ENCODE measurements around the gene FTSJ3.

Gene FTSJ3

DNA sequence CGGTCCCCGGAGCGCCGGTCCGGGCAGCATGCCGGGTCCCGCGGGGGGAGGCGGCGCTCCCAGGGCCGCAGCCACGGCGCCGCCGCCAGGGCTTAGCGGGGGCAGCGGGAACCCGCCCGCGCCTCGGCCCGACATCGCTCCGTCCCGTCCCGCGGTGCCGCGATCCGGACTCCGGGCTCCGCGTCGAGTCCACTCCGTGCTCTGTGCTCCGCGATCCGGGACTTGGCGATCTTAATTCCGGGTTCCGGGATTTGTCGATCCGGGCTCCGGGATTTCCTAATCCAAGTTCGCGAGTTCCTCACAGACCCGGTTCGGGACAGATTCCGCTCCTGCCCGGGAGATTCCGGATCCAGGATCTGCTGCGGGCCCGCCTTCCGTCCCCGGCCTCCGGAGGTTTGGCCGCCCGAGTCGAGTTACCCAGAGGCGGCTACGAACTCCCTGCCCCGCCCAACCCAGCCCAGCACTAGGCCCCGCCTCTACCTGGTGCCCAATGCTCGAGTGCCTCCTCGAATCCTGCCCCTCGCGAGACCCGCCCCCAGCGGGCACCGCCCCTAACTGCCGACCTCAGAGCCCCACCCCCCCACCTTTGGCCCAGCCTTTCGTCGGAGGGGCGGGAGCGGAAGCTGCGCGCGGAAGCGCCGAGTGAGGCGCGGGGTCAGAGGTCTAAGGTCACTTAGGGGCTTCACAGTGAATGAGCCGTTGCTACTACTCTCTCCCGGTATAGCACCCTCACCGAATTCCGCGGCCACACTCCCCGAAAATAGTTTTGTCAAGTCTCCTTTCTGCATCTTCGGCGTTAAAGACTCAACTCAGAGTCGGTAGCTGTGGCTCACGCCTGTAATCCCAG, 15.3 kb upstream of the FTSJ3 start, which contains the start of gene SMARCD2:
Gene SMARCD2 (minus strand): TSS at position 146 of the 847 bp plus-strand sequence. CDS start 11 bp downstream, at position 135.
- DNase-seq (ENCODE audit: low read depth): peak; percentile 100

DNA sequence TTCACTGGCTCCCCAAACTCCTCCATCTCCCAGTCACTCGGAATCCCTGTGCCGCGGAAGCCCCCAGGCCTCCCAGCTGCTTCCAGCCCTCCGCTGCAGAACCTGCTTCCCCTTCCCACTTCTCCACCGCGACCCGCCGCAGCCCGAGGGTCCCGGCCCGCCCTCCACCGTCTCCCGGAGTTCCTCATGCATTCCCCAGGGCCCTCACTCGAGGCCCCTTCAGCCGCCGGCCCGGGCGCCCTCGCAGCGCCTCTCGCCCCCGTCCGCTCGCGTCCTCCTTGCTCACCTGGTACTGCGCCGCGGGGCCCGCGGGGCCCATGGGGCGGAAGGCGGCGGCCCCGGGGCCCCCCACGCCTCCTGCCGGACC, 14.7 kb upstream of the FTSJ3 start:
- DNase-seq (ENCODE audit: low read depth): no peak

DNA sequence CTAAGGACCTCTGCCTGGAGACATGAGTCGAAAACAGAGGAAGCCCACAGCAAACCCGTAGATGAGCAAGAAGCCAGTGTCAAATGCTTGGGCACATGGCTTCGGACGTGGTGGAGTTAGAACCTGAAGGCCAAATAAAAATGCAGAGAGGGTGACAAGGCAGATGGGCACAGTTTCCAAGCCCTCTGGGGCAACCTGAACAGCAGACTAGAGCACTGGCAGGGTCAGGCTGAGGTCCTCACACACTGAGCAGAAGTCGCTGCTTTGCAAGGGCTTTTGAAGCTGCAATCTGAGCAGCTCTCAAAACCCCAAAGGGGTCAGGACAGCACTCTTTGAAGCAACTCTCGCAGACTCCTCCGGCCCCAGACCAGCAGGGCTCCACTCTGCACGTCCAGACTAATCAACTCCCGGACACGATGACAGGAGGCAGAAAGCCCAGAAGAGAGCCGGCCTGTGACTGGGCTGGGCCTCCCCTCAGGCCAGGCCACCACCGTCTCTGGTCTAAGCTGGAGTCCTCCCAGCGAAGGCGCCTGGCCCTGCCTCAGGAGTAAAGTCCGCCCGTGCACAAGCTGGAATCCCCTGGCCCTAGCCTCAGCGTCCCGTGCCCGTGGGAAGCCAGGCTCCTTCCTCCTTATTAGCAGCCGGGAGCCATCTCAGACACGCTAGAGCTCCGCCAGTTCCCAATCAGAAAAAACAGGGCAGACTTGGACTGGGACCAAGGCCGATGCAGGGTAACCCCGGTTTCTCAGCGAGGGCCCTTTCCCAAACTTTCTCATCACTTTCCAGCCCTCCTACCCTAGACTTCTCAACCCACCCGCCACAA, 14.1 kb upstream of the FTSJ3 start:
- DNase-seq (ENCODE audit: low read depth): peak; percentile 61

DNA sequence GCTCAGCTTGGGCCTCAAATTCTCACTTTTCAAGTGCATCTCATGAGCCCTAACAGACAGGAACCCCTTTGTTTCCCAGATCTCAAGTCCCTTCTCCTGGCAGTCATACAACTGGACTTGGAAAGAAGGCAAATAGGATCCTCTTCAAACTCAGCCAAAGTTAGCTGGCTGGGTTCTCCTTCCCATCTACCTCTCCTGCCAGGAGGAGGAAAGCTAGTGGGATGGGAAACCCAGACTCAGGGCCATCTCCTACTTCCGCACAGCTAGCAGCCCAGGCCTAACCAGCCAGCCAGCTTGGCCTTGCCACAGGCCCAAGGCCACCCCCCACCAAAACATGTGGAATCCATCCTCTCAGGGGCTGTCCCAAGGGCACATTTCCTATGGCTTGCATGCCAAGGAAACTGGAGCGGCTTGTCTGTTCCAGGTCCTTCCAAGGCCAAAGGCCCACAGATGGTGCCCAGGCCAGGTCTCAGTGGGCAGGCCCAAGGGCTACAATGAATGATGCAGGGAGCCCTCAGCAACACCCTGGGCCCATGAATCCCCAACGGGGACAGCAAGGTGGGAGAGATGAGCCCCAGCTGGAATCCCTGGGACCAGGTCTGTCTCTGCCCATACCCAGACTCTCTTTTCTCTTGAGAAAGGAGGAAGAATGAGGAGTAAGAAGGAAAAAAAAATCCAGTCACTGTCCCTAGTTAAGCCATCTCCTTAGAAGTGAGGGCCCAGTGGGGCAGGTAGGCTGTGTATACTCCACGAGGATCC, 13.3 kb upstream of the FTSJ3 start:
- DNase-seq (ENCODE audit: low read depth): no peak

DNA sequence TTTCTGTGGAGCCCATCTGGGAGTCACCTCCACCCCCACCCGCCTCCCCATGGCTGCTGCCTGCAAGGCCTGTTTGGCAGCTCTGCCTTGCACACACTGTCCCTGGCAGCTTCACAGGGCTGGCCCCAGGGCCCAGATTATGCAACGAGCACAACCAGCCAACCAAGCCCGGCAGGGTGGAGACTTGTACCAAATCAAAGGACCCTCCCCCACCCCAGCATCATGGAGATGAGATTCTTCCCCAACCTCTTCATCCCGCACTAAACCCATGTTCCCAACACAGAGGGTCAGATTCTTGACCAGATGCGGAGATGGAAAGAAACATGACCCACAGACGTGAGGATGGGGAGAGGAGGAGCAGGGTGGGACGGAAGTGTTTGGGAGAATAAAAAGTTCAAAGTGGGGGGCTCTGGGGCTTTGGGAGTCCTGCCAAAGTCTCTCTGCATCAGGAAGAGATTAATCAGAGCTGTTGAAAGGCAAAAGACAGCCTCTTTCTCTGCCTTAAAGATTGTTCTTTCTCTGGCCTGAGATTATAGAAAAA, 11.2 kb upstream of the FTSJ3 start:
- DNase-seq (ENCODE audit: low read depth): no peak

DNA sequence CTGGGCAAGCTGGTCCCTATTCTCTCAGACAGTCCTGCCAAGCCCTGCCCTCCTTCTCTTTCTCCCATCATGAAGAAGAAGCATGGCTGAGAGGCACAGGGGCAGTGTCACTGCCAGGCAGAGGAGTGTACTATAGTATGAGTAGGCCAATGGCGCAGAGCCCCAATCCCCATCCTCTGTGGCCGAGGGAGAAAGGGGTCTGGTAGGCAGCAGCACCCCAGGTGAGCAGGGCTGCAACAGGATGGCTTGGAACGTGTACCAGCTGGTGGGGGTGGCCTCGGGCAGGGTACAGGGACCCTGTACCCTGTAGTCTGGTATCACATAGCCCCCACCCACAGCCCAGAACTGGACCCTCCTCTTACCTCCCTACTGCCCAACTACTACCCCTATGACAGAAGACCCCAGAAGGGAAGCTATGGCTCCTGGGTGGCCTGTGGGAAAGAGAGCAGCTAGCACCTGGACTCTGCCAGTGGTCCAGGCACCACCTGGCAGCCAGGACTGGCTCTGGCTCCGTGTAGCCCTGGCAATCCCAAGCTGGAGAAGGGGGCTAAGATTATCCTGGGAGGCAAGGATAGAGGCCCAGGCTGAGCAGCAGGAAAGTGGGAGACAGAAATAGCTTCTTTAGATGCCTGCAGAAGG, 10.6 kb upstream of the FTSJ3 start:
- DNase-seq (ENCODE audit: low read depth): no peak

DNA sequence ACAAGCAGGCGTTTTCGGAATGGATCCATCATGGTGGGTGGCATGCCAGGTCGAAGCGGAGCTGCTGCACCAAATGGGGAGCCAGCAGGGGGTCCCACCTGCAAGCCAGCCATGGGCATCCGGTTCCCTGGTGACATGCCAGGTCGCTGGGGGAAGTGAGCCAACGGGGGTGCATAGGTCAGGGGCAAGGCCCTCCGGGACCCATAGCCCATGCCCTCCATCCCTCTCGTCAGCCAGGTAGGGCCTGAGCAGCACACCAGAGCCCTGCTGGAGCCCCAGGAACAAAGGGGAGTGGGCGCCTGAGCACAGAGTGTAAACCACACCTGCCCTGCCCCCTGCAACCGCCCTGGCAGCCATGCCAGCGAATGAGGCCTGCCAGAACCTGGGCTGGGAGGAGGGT, 10.0 kb upstream of the FTSJ3 start:
- no peak for DNase-seq (ENCODE audit: low read depth)

DNA sequence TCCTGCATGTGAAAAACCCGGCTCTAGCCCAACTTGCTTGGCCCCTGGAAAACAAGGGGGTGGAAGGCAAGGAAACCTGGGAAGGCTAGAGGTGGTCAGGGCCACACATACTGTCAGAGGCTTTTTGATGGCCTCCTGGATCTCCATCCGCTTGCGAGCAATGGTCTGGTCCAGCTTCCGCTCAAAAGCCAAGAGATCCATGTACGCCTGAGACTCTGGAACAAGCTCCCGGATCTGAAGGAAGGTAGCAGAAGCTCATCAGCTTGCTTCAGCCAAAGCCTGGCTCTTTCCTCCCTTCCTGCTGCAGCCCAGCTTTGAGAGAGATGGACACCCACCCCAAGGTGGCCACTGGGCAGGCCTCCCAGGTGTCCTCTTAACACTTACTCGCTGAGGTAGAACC, 9.3 kb upstream of the FTSJ3 start:
- DNase-seq (ENCODE audit: low read depth): no peak

DNA sequence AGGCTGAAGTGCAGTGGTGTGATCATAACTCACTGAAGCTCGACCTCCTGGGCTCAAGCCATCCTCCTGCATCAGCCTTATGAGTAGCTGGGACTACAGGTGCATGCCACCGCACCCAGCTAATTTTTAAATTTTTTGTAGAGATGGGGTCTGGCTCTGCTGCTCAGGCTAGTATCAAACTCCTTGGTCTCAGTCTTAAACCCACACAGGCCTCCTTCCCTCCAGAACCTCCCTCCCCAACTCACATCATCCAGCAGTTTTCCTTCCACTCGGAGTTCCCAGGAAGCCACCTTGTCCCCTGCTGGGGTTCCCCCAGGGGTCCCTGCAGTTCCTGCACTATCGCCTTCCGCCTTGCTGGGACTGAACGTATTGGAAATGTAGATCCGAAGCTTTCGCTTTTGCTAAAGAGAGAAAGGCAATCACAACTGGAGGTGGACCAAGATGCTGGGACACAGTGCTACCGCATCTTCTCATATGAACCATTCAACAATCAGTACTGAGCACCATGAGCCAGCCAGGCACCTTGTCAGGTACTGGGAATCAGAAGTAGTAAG, 7.8 kb upstream of the FTSJ3 start:
- no peak for DNase-seq (ENCODE audit: low read depth)

DNA sequence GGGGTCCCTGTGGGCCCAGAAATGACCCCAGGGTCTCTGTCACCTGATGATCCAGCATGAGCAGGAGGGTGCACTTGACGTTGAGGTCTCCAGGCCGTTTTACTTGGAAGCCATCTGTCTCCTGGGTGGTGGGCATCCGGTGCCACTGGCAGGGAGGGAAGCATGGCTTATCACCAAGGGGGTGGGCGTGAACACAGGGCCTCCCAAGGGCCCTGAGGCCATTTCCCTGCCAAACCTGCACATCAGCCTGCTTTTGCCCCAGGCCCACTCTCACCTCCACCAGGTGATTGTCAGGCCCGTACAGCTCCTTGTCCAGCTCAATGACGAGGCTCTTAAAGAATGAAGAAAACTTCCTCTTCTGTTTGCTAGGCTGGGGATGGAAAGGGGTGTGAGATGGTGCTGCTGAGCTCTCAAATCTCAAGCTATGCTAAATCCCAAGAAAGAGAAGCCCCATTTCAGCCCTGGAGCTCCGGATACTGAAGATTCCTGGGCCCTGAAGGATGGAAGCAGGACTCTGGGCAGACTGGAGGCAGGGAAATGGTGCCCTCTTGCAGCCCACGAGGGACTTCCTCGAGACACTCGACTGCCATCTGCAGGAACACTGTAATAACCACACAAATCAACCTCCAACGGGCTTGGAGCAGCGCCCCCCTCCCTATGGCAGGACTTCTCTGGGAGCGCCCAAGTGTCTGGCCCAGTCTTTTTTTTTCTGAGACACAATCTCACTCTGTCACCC, 7.1 kb upstream of the FTSJ3 start:
- peak; percentile 95 for DNase-seq (ENCODE audit: low read depth)

DNA sequence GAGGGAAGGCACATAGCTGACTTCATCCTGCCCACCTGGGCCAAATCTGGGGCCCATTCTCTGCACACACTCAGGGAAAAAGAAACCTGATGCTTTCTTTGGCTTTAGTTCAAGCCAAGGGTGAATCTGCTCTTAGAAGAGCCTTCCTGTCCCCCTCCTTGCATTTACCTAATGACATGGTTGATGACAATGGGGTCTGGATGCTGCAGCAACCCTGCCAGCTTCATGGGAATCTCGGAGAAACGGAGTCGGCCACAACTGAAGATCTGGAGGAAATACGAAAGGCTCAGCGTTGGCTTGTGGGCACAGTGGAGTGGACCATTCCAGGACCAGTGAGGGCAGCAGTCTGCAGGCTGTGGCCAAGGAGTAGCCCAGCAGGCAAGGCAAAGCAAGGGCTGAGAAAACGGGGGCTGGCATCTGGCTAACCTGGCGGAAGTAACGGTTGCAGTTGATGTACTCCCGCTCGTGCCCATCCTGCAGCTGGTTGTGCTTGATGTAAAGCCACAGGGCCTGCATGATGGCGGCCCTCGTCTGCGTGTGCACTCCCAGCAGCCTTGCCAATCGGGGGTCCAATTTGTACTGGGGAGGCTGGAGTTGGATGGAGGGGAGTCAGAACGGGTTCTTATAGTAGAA, 6.4 kb upstream of the FTSJ3 start:
- no peak for DNase-seq (ENCODE audit: low read depth)

DNA sequence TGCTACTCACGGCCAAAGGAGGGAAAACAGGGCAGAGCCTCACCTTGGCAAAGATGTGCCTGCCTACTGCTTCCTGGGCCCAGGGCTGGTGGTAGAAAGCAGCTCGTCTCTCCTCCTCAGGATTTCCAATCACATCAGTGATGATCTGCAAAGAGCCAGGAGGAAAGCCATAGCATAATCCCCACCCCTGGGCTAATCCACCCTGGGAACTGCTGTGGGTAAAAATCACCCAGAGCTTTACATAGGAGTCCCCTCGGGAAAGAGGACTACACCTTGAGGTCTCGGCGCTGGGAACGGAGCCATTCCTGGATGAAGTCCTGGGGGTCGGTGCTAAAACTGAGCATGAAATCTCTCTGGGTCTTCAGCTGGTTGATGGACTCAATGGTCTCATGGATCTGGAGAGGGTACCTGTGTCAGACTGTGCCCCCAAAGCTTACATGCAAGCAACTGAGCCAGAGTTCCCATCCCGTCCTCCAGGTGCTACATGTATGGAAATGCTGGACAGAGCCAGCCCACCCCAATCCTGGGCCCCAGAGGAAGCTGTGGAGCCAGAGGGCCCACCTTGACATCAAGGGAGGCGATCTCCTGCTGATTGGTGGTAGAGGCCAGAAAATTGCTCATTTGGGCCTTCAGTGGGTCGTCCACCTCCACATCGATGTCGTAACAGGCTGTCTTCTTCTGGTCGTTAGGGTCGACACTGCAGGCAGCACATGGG, 5.7 kb upstream of the FTSJ3 start:
- DNase-seq (ENCODE audit: low read depth): no peak

DNA sequence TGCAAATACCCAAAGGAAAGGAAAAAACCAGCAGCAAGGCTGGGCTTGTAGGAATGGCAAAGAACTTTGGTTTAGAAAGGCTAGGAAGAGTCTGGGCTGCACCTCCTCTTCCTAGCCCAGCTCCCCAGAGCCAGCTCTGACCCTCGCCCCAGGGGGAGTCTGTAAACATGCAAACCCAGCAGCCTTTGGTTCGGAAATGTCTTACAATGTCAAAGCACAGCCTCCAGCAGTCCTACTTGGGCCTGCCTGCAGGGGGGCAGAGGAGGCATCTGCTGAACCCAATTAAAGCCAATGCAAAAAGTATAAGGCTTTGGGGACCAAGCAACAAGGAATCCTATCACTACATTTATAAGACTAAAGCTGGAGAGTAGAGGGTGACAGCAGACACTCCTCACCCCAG, 5.0 kb upstream of the FTSJ3 start:
- peak; percentile 30 for DNase-seq (ENCODE audit: low read depth)

DNA sequence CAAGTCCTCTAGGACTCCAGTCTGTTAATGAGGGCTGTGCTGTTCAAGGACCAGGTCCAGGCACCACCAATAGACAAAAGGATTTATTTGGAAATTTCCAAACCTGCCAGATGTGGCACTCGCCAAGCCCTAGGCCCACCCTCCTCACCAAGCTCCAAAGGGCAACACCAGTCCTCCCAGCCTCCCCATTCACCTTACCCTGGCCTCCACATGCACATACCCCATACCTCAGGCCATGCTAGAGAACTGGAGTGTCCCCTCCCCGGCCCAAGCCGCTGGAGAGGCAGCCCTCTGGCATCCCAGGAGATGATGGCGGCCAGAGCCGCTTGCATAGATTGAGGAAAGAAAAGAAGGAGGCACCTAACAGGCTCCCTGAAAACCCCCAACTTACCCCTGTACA, 4.6 kb upstream of the FTSJ3 start:
- DNase-seq (ENCODE audit: low read depth): no peak

DNA sequence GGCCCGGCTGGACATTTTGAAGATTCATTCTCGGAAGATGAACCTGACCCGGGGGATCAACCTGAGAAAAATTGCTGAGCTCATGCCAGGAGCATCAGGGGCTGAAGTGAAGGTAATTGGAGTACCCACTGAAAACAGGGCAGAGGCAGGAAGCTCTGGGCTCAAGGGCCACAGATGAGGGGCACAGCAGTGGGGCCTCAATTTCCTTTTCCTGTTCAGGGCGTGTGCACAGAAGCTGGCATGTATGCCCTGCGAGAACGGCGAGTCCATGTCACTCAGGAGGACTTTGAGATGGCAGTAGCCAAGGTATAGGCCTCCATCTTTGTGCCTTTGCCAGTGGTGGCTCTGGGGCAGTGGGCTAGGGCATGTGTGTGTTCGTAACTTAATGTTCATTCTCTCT, 4.0 kb upstream of the FTSJ3 start:
- no peak for DNase-seq (ENCODE audit: low read depth)

DNA sequence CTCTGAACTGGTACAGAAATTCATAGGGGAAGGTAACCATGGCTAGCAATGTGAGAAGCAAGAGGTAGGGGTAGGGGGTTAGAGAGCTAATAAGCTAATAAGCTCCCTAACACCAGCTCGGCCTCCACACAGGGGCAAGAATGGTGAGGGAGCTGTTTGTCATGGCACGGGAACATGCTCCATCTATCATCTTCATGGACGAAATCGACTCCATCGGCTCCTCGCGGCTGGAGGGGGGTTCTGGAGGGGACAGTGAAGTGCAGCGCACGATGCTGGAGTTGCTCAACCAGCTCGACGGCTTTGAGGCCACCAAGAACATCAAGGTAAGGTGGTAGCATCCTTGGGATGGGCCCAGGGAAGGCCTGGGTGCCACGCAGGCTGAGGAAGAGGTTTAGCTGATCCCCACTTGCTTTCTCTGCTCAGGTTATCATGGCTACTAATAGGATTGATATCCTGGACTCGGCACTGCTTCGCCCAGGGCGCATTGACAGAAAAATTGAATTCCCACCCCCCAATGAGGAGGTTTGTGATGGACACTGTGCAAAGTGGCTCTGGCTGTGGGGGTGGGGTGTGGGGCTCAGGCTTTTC, 3.5 kb upstream of the FTSJ3 start:
- no peak for DNase-seq (ENCODE audit: low read depth)

DNA sequence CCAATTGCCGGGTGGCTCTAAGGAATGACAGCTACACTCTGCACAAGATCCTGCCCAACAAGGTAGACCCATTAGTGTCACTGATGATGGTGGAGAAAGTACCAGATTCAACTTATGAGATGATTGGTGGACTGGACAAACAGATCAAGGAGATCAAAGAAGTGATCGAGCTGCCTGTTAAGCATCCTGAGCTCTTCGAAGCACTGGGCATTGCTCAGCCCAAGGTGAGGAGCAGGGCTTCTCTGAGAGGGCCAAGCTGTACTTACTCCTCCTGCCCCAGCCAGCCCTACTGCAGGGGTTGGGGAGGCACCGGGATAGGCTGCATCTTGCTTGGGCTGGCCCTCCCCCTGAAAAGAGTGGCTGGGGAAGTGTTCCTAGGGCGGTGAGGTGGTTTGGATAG, 2.8 kb upstream of the FTSJ3 start:
- DNase-seq (ENCODE audit: low read depth): no peak

DNA sequence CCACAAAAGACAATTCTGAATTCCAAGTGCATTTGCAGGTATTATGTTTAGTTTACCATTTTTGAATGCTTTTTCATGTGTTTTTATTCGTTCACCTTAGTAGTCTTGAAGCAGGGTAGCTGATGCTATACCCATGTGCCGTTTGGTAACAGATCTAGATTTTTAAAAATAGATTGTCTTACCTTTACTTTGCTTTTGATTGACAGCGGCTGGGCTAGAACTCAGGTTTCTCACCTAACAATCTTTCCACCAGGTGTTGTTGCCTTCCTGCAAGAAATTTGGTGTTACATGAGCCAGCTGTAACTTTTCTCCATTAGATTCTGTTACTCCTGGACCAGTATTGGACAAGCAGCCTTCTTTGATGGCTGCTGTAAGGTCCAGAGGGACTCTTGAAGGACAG, 1.5 kb upstream of the FTSJ3 start:
- no peak for DNase-seq (ENCODE audit: low read depth)

DNA sequence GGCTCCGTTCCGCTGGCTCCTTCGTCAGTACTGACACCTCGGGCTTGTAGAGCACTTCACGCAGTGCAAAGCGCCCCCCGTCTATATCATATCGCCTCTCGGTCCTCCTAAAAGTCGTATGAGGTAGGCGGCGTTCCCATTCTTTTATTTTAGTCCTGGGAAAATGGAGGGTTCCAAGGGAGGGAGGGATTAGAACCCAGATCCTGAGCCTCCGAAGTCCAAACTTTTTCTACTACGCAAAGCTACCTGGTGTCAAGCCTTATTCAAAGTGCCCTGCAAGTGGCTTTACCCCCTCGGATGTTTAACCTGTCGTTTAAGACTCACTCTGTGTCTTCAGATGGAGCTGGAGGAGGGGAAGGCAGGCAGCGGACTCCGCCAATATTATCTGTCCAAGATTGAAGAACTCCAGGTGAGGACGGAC, 348 bp upstream of the FTSJ3 start:
- peak; percentile 31 for DNase-seq (ENCODE audit: low read depth)

All from ELR (cell line).